IPS DF 4.7 (cell line): Measurements from ENCODE around the gene CLDN6.

Experiments used
- DNase-seq: peaks from one replicate; pipeline ENCODE4 v3.0.0-alpha.2; 2013; ENCODE audit warnings: low spot score; ENCODE audit errors: extremely low read depth

Gene CLDN6

DNA sequence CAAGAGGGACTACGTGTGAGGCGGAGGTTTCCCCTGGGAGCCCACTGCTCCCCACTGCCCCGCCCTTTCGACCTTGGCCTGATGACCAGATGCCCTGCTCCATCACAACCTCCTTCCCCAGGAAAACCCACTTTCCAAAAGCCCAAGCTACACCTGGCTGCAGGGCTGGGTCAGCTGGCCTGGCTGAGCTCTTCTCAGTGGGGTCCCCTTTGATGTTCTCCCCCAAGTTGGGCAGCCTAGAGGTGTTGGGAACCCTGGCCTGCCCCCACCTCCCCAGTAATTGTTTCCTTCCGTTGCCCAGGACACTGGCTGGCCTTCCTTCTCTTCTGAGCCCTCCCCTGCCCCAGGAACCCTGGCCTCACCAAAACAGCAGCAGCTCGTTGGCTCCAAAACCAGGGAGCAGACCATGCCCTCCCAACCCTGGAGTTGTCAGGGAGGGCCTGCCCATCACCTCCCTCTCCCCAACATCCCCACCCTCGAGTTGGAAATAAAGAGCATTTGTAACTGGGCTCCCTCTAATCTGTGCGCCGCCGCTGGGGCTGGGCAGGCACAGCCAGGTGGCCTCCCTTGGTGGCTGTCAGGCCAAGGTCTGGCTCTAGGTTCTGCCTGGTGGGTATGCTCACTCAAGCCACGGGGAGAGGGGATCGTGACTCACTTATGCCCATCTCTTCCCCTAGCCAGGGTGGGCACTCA, 3.8 kb downstream of the CLDN6 start:
- no peak for DNase-seq

DNA sequence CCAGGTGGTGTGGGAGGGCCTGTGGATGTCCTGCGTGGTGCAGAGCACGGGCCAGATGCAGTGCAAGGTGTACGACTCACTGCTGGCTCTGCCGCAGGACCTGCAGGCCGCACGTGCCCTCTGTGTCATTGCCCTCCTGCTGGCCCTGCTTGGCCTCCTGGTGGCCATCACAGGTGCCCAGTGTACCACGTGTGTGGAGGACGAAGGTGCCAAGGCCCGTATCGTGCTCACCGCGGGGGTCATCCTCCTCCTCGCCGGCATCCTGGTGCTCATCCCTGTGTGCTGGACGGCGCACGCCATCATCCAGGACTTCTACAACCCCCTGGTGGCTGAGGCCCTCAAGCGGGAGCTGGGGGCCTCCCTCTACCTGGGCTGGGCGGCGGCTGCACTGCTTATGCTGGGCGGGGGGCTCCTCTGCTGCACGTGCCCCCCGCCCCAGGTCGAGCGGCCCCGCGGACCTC, 4.5 kb downstream of the CLDN6 start:
- no peak for DNase-seq

DNA sequence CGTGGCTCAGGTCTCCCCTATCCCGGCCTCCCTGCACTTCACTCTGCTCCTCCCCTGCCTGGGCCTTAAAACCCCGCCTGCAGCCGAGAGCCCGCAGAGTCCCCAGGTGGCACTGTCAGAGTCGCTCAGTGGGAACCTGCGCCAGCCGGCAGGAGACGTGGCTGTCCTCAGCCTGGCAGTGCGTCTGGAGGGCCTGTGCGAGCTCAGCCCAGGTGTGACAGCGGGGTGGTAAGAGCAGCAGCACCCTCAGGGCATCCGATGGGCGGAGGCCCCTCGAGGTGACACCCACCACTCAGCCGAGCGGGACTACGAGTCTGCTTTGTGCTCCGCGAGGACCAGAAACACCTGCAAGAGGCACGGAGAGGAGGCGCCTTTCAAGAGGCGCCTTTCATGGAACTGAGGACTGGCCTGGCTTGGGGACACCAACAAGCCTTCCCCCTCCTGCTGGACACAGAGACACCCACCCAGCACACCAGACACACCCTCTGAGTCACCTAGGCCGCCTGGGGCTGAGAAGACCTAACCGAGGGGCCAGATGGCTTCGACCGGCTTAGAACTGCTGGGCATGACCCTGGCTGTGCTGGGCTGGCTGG, 5.1 kb downstream of the CLDN6 start, which contains the start of gene CLDN9:
CLDN9 (plus strand) TSS at position 96 of the 593 bp plus-strand sequence; CDS start at position 536, 440 bp downstream.
- no peak for DNase-seq

DNA sequence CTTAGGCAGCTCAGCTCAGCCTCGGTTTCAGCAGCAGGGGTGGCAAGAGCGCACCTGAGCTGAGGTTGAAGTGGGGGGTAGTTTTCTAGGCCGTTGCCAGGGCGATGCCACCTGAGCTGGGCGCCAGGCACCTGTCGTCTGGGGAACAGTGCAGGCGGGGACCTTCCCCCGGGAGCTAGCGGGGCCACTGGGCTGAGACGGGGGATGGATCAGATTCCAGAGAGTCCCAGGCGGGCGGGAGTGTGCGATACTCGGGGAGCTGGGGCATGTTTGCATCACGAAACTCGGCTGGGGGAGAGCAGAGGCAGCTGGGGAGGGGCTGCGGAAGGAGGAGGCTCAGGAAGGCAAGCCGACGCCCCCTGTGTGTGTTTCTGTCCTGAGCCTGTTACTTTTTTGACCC, 5.7 kb downstream of the CLDN6 start:
- DNase-seq = no peak

DNA sequence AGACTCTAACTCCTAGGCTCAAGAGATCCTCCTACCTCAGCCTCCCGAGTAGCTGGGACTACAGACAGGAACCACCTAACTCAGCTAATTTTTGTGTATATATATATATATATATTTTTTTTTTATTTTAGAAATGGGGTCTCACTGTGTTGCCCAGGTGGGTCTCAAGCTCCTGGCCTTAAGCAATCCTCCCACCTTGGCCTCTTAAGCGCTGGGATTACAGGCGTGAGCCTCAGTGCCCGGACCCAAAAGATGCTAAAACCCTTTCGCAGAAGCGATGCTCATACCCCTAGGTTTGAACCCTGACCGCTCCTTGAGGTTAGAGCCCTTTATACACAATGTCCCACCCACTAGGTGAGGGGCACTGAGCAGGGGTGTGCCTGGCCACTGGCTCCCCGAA, 7.5 kb downstream of the CLDN6 start:
- no peak for DNase-seq

DNA sequence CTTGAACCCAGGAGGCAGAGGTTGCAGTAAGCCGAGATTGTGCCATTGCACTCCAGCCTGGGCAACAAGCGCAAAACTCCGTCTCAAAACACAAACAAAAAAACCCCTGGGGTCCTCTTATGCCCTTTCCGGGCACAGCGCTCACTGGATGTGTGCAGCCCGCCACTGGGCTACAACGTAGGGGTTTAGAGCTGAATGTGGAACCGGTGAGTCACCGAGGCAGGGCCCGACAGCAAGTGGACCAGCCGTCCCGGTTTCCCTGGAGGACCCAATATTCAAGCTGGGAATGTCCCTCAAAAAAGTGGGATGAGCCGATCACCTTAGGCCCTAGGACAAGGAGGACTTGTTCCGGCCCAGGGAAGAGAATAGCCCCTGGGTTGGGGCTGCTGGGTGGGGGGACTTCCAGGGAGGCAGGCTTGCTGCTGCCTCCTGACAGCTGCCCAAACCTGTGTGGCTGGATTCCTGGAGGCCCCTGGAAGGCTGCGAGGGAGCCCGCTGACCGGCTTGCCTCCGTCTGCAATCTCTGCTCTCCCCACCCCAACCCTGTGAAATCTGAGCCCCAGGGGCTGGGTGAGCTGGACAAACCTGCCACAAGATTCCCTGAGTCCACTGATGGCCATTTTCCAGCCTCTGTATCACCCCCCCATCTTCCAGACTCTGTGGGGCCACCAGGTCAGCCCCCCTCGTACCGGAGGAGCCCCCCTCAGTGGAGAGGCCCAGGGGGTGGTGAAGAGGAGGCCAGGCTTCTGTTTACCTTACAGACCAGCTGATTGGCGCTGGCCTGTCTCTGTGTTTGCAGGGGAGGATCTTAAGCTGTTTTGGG, 8.2 kb downstream of the CLDN6 start:
- no peak for DNase-seq

DNA sequence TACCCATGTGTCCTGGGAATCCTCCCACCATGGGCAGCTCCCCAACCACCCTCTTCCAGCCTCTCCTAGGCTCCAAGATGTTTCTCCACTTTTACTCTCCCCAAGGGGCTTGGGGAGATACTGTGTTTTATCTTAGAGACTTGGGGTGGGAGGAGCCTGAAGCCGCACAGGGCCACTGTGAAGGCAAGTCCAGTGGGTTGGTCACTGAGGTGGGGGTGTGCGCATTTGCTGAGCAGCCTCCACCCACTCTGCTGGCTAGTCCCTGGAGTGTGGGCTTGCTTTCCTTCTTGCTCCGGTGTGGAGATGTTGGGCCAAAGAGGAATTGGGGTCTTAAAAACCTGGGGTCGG, 9.3 kb downstream of the CLDN6 start:
- no peak for DNase-seq

DNA sequence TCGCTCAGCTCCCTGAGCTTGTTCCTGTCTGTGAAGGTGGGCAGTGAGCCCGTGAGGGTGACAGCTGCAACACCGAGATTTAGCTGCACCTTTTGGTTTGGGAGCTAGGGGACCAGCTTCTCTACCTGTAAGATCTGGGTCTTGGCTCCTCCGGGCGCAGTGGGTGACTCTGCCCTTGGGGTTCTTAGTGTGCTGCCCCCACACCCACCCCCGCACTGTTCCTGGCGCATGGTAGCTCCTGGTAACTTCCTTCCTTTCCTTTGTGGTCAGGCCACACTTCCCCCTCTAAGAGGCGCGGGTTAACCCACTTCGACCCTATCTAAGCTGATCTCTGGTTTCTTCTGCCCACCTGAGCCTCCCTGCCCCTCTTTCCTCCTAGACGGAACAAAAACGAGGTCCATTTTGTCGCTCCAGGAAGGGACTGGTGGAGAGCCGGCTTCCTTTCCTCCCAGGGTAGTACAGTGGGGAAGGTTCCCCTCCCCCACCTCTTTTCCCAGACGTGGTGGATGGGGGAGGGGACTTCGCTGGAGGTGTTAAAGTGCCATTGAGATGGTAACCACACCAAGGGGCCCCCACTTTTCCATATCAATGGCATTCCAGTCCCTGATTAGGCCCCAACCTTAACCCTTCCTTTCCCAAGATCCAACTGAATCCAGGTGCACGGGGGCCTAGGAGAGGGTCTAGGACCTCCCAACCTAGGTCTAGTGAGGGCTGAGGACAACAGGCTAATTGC, 9.9 kb downstream of the CLDN6 start:
- no peak for DNase-seq

DNA sequence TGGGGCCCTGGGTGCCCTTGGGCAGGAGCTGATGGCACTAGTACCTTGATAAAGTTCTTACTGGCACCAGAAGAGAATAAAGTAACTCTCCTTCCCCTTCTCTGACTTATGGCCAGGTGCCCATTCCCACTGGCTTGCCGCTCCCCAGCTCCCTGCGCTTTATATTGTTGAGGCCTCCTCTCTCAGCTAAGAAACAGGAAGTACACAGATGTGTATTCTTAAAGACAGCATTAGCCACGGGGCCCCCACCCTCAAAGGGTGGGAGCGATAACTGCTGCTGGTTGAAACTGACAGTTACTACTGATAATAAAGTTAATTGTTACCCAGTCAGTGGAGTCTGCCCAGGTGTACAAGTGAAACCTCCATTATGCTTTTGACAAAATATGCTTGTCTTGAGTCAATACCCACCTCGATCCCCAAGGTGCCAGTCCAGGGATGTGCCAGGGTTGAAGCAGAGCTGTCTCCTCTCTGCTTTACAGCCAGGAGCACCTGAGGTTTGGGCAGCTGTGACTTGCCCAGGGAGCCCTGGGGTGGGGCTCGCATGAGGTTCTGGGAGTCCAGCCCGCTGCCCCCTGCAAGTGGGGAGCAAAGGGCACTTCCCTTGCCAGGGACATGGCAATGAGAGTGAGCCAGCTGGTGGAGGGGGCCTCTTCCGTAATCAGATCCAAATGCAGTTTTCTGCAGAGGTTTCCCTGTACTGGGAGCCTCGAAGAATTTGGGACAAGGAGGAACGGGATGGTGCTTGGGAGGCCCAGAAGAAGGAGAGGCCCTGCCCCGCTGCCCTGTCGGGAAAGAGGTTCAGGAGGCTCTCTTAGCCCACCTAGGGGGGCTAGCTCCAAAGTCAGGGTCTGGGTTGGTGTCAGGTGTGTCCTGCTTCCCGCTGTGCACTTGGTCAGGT, 10.7 kb downstream of the CLDN6 start:
- no peak for DNase-seq

DNA sequence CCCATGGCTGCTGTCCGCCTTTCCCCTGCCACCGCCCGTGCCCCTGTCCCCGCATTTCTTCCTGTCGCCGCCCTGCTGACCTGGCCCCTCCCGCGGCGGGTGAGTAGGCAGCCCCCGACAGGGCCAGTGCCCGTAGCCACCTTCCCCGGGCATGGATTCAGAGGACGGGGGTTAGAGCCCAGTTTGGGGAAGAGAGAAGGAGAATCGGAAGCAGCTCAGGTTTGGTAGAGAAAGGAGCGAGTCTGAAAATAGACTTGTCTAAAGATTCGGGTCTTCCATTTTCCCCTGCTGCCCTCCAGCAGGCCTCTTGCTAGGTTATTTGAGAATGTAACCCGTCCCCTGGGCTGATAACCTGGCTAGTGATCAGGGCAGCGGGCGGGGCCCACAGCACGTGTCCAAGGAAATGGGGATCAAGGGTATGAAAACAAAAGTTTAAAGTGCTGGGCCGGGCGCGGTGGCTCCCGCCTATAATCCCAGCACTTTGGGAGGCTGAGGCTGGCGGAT, 13.2 kb downstream of the CLDN6 start:
- DNase-seq = no peak

DNA sequence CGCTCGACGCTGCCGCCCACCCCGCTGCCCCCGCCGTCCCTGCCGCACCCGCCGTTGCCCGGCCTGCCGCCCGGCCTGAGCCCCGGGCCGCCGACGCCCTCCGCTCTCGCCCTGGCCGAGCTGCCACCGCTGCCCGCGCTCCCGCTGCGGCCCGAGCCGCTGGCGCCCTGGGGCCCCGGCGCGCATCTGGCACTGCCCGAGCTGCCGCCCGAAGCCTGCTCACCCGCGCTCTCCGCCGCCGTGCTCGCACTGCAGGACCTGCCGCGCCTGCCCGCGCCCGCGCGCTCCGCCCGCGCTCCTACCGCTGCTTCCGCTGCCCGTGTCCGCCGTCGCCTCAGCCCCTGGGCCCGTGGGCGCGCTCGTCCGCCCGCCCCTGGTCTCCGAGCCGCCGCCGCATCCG, 13.7 kb downstream of the CLDN6 start:
- DNase-seq = no peak

DNA sequence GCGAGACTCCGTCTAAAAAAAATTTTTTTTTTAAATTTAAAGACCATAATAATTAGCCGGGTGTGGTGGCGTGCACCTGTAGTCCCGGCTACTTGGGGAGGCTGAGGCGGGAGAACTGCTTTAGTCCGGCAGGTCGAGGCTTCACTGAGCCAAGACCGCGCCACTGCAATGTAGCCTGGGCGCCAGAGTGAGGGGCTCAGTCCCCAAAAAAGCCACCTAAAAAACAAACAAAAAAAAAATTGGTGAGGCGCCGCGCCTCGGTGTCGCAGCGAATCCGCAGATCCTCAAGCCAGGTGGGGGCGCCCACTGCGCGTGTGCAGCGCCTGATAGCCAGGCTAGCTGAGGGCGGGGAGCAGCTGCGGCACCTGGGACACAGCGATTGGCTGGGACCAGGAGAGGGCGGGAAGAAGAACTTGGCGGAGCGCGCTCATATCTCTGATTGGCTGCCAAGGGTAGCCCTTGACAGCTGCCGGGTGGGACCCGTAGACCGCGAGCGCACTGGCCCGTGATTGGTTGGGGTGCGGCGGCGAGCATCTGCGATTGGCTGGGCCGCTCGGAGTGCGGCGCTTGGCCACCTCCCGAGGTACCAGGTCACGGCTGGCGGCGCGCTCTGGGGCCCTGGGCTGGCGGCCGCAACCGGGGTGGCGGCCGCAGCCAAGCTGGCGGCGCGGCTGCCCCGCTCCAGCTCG, 14.3 kb downstream of the CLDN6 start:
- no peak for DNase-seq

DNA sequence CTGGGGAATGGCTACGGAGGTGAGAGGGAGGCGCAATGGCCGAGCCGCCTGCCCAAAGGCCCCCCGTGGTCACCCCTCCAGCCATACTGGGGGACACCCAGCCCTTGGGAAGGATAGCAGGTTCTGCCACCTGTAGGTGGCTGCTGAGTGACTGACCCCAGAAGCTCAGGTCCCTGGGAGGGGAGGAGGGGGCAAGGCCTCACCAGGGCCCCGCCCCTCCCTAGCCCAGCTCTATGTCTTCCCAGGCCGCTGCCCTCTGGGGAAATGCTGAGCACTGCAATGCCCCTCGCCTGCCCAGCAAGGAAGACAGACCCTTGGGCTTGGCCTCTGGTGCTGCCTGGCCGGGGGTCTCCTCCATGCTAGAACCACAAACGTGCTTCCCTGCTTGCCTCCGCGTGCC, 16.7 kb downstream of the CLDN6 start:
- DNase-seq = no peak

DNA sequence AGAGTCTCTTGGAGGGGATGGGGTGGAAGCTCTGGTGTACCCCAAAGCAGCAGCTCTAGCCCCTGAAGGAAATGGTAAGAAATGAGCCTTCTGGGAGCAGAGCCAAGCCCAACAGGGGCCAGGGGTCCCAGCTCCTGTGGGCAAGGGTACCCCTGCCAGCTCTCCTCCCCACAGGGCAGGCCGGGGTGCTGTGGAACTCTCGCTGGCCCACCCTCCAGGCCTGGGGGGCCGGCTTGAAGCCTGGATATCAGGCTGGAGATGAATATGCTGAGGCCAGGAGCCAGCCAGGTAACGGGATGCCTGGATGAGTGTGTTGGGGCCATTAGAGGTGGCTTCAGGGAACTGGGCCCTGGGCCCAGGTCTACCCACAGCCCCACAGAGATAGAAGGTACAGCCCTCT, 17.4 kb downstream of the CLDN6 start:
- DNase-seq = no peak

DNA sequence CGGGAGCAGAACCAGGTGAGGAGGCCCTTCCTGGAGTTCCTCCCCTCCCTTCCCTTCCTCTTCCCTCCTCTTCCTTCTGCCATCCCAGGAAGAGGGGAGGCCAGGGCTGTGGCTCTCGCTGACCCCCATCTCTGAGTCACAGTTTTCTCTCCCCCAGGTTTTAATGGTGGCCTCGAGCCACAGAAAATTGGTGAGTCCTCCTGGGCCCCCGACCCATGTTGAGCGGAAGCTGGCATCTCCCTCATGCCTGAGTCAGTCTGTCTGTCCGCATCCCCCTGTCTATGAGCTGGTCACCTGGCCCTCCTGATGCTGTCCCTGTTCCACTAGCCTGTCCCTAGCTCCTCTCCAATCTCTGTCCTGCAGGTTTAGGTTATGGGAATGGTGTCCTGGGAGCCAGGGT, 18.1 kb downstream of the CLDN6 start:
- no peak for DNase-seq

DNA sequence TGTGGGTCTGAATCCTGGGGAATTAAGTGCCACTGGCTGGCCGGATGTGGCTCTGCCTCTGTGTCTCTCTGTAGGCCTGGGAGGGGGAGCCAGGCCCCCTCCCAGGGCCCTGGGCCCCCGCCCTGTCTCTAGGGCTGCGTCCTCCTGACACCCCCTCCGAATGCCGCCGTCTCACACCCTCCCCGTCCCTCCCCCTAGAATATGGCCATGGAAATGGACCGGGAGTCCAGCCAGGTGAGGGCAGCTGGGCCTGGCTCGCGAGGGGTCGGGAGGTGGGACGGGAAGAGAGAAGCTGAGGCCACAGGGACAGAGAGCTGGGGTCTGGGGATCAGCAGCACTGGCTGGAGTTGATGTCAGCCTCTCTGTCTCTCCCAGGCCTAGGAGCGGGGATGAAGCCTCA, 21.7 kb downstream of the CLDN6 start:
- DNase-seq = no peak

DNA sequence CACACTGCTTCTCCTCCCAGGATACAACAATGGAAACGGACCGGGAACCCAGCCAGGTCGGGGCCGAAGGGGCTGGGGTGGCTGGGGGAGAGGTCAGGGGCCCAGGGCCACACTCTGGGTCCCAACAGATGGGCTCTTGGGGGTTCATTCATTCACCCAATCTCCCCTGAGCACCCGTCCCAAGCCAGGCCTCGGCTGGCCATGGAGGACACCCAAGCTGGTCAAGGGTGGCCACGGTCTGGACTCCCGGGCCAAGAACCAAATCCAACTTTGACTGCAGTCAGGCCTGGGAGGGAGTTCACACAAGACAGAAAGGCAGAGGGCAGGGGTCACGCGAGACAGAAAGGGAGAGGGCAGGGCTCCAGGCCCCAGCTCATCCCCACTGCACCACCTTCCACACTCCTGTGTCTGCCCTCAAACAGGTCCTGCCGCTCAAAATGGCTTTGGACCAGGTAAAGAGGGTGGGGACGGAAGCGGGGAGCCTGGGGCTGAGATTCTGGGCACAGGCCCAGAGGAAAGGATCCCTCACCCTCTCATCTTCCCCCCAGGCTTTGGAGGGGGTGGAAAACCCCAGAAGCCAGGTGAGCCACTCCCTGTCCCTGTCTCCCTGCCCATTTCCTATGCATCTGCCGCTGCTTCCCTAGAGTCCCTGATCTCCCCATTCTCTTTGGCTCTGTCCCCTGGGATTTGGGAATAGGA, 25.5 kb downstream of the CLDN6 start:
- no peak for DNase-seq

DNA sequence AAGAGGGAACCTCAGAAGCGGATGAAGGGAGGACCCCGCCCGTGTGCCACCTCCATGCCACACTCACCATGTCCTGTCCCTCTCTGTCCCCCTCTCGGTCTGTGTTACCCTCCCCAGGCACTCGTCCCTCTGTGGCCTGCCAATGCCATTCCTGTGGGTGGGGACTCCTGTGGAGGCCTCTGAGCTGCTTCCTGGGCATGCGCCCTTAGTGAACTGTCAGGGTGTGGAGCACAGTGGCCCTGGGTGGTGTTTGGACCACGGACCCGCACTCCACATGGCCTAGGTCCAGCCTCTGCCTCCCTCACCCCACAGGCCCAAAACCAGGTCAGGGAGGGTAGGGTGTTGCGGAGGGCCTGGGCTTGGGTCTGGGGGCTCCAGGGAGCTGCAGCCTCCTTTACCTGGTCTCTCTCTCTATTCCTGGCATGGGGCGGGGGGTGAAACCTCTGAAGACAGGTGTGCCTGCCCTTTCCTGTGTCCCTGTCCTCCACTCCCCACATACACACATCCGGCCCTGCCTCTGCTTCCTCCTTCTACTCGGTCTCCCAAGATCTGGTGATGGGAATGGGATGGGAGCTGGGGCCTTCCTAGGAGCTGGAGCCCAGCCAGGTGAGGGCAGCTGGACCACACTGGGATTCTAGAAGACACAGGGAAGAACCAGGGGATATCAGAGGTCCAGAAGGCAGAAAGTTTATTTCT, 26.3 kb downstream of the CLDN6 start:
- no peak for DNase-seq

DNA sequence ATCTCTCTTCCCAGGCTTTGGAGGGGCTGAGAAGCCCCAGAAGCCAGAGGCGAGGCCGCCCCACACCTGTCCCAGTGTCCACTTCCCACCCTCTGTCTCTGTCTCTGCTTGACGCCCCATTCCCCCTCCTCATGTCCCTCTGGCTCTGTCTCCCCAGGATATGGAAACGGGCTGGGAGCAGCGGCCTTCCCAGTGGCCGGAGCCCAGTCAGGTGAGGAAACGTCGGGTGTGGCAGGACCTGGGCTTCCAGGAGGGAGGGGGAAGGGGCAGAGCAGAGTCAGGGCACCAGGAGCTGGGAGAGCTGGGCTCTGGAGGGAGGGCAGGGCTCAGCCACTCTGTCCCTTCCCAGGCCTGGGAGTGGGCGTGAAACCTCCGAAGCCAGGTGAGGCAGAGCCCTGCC, 27.1 kb downstream of the CLDN6 start:
- DNase-seq = no peak
